GM19438 (cell line): Measurements from ENCODE around the gene PTGER4.
"Not testable (repeated sequence)": the region's sequence is repeated elsewhere in the genome, so short reads cannot be mapped to it uniquely, and the experiment has no call there.

Experiments used
- ATAC-seq: cut with Tn5 transposase; IDR thresholded peaks from one replicate; pipeline ENCODE4 v1.9.1; 2021; ENCODE audit warnings: low read depth; ENCODE audit not compliant: unreplicated experiment

The PTGER4 gene

GRCh38 chr5:40679913-40680681 lies at the start of gene PTGER4:
PTGER4 (plus strand) TSS chr5:40679915; CDS start chr5:40680994, 1,079 bp downstream.
- peak; percentile 33 for ATAC-seq

GRCh38 chr5:40630126-40630525 lies 49.6 kb upstream of the PTGER4 start:
- no peak for ATAC-seq

DNA sequence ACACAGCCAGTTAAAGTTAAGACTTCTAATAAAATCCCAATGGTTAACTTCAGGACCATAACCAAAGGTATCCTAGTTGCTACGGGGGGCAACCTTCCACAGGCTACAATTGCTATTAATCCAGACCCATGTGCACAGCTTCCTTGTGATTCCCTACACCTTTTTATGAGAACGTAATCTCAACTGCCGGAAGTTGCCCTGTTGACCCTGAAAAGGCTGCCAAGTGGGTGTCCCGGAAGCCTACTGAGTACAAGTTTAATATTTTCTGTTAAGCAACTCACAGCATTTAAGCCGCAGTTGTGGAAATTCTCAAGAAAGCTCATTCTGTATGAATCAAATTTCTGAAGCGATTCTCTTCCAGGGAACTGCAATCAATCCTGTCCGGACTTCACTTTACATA lies 48.5 kb upstream of the PTGER4 start:
- no peak for ATAC-seq

- no peak for ATAC-seq
Measured at GRCh38 chr5:40634154-40634553, 45.6 kb upstream of the PTGER4 start.

GRCh38 chr5:40634593-40634992 lies 45.1 kb upstream of the PTGER4 start:
- ATAC-seq: no peak

DNA sequence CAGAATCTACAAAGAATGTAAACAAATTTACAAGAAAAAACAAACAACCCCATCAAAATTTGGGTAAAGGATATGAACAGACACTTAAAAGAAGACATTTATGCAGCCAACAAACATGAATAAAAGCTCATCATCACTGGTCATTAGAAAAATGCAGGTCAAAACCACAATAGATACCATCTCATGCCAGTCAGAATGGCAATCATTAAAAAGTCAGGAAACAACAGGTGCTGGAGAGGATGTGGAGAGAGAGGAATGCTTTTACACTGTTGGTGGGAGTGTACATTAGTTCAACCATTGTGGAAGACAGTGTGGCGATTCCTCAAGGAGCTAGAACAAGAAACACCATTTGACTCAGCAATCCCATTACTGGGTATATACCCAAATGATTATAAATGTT lies 40.2 kb upstream of the PTGER4 start:
- ATAC-seq: not testable (repeated sequence)

- ATAC-seq: no peak
Measured at GRCh38 chr5:40646266-40646665, 33.4 kb upstream of the PTGER4 start.

- no peak for ATAC-seq
Measured at GRCh38 chr5:40648150-40648549, 31.6 kb upstream of the PTGER4 start.

DNA sequence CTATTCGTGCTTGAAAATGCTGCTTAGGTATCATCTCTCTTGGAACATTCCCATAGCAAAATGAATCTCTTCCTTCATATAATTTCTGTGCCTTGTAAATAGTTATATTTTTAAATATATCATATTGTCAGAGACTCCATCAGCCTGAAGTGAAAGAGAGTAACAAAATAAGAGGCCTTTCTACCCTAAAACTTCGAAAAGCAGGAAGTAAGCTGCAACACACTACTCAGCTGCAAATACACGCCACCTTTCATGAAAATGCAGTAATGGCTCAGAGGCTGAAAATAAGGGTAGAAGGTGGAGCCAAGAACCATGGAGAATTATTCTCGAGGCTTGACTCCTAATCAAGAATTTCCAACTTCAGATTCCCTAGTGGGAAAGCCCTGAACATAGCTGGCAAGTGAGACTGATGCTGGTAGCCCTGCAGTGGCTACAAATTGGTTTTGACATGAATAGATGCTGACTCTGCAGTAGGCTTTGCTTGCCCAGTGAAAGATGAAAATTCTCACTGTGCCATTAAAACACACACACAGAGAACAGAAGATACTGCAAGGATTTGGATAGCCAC lies 30.2 kb upstream of the PTGER4 start:
- ATAC-seq: no peak

- no peak for ATAC-seq
Measured at GRCh38 chr5:40651201-40651600, 28.5 kb upstream of the PTGER4 start.

GRCh38 chr5:40652441-40653220 lies 27.1 kb upstream of the PTGER4 start:
- ATAC-seq: no peak

- no peak for ATAC-seq
Measured at GRCh38 chr5:40653221-40654022, 26.3 kb upstream of the PTGER4 start.

DNA sequence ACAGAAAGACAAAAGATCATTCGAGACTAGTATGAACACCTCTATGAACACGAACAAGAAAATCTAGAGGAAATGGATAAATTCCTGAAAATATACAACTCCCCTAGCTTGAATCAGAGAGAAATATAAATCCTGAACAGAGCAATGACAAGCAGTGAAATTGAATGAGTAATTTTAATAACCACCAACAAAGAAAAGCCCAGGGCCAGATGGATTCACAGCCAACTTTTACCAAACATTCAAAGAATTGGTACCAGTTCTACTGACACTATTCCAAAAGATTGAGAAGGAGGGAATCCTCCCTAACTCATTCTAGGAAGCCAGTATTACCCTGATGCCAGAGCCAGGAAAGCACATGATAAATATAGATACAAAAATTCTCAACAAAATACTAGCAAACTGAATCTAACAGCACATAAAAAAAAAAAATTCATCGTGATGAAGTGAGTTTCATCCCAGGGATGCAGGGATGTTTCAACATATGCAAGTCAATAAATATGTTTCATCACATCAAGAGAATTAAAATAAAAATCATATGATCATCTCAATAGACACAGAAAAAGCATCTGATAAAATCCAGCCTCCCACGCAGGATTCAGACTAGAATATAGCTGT lies 25.2 kb upstream of the PTGER4 start:
- ATAC-seq: no peak

DNA sequence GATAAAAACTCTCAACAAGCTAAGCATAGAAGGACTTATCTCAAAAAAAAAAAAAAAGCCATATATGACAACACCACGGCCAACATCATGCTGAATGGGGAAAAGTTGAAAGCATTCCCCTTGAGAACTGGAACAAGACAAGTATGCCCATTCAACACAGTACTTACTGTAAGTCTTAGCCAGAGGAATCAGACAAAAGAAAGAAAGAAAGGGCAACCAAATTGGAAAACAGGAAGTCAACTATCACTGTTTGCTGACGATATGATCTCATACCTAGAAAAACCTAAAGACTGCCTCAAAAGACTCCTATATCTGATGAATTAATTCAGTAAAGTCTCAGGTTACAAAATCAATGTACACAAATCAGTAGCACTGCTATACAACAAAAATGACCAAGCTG lies 24.6 kb upstream of the PTGER4 start:
- no peak for ATAC-seq

- ATAC-seq: not testable (repeated sequence)
Measured at GRCh38 chr5:40656091-40656490, 23.6 kb upstream of the PTGER4 start.

GRCh38 chr5:40656766-40657165 lies 22.9 kb upstream of the PTGER4 start:
- ATAC-seq: no peak

- ATAC-seq: no peak
Measured at GRCh38 chr5:40660751-40661150, 19.0 kb upstream of the PTGER4 start.

- ATAC-seq: no peak
Measured at GRCh38 chr5:40665635-40666298, 13.9 kb upstream of the PTGER4 start.

GRCh38 chr5:40666657-40667056 lies 13.1 kb upstream of the PTGER4 start:
- no peak for ATAC-seq

- ATAC-seq: no peak
Measured at GRCh38 chr5:40667161-40667663, 12.5 kb upstream of the PTGER4 start.
